HEK293 (cell line): Measurements from ENCODE around the gene USP31.

Source experiments
- CTCF ChIP-seq: fragments of 450-650 bp; formaldehyde crosslinking; IDR thresholded peaks from 2 replicates; pipeline ENCODE4 v1.5.1; 2016; ENCODE audit warnings: missing biosample characterization, missing genetic modification characterization
- HOXD13 ChIP-seq: sonication (generic); formaldehyde crosslinking; IDR thresholded peaks from 2 replicates; pipeline ENCODE4 v1.8.0; 2022; ENCODE audit warnings: missing genetic modification reagents, borderline replicate concordance
- ZNF184 ChIP-seq: fragments of 450-650 bp; IDR thresholded peaks from 2 replicates; pipeline ENCODE4 v1.5.1; 2018; ENCODE audit warnings: missing biosample characterization, mild to moderate bottlenecking, missing genetic modification characterization

GRCh38 chr16:23080329-23080728 lies 68.9 kb downstream of the USP31 start:
- no peak for TF ChIP-seq HOXD13 (CRISPR knock-in tag)
- no peak for TF ChIP-seq CTCF (tag by site-specific recombination)
- no peak for TF ChIP-seq ZNF184 (tag by site-specific recombination)
